ENCODE data around the gene RILPL2.

RILPL2 gene

GRCh38 chr12:123404581-123404980 is 31.9 kb downstream of the RILPL2 start:
- H3K4me3 ChIP-seq (ENCODE audit: extremely low read depth, insufficient read depth, low read length, poor library complexity, severe bottlenecking), result no peak overlapping the region
- H3K36me3 ChIP-seq (ENCODE audit: control insufficient read depth, insufficient read depth, low read length), result peaks cover 71% of the 10 kb centered on the region
- 100% methylated on average over 4 to 5 of the region's 9 CpGs for WGBS, 2 experiments (ENCODE audit: insufficient coverage in 2 of 2)

GRCh38 chr12:123401753-123402683 is 34.5 kb downstream of the RILPL2 start:
- Histone ChIP-seq H3K36me3 (ENCODE audit: control insufficient read depth, insufficient read depth, low read length) (peaks cover 90% of the 10 kb centered on the region), H3K4me1 (ENCODE audit: control insufficient read depth, insufficient read depth, low read length, poor library complexity, severe bottlenecking) (no peaks in the 10 kb centered on the region), H3K27ac (ENCODE audit: low read depth, low read length, severe bottlenecking) (no peak overlapping the region), H3K4me3 (ENCODE audit: extremely low read depth, insufficient read depth, low read length, poor library complexity, severe bottlenecking) (no peak overlapping the region), H3K9me3 (ENCODE audit: control insufficient read depth, low read length) (no peaks in the 10 kb centered on the region)
- WGBS, 2 experiments (ENCODE audit: insufficient coverage in 2 of 2), result 60 to 70% methylated on average over 11 to 12 of the region's 15 CpGs

More at GRCh38 chr12:123404581-123404980, 31.9 kb downstream of the RILPL2 start:
- no peaks in the 10 kb centered on the region for H3K9me3 ChIP-seq (ENCODE audit: control insufficient read depth, low read length)
- H3K27ac ChIP-seq (ENCODE audit: low read depth, low read length, severe bottlenecking), result no peak overlapping the region
- H3K4me1 ChIP-seq (ENCODE audit: control insufficient read depth, insufficient read depth, low read length, poor library complexity, severe bottlenecking), result no peaks in the 10 kb centered on the region

GRCh38 chr12:123399255-123399617 is 37.2 kb downstream of the RILPL2 start:
- H3K36me3 ChIP-seq (ENCODE audit: control insufficient read depth, insufficient read depth, low read length), result peaks cover 89% of the 10 kb centered on the region

GRCh38 chr12:123398550-123399254 is 37.8 kb downstream of the RILPL2 start:
- Histone ChIP-seq H3K4me3 (ENCODE audit: extremely low read depth, insufficient read depth, low read length, poor library complexity, severe bottlenecking) (no peak overlapping the region), H3K4me1 (ENCODE audit: control insufficient read depth, insufficient read depth, low read length, poor library complexity, severe bottlenecking) (no peaks in the 10 kb centered on the region), H3K36me3 (ENCODE audit: control insufficient read depth, insufficient read depth, low read length) (peaks cover 89% of the 10 kb centered on the region), H3K9me3 (ENCODE audit: control insufficient read depth, low read length) (no peaks in the 10 kb centered on the region), H3K27ac (ENCODE audit: low read depth, low read length, severe bottlenecking) (no peak overlapping the region)
- 94 to 95% methylated on average over 11 to 13 of the region's 14 CpGs for WGBS, 2 experiments (ENCODE audit: insufficient coverage in 2 of 2)

More at GRCh38 chr12:123399255-123399617, 37.2 kb downstream of the RILPL2 start:
- no peak overlapping the region for H3K4me3 ChIP-seq (ENCODE audit: extremely low read depth, insufficient read depth, low read length, poor library complexity, severe bottlenecking)
- no peaks in the 10 kb centered on the region for H3K4me1 ChIP-seq (ENCODE audit: control insufficient read depth, insufficient read depth, low read length, poor library complexity, severe bottlenecking)
- H3K9me3 ChIP-seq (ENCODE audit: control insufficient read depth, low read length), result no peaks in the 10 kb centered on the region
- no peak overlapping the region for H3K27ac ChIP-seq (ENCODE audit: low read depth, low read length, severe bottlenecking)
- WGBS, 2 experiments (ENCODE audit: insufficient coverage in 2 of 2), result 80 to 100% methylated on average over 1 to 4 of the region's 6 CpGs

GRCh38 chr12:123398177-123398549 is 38.3 kb downstream of the RILPL2 start:
- Histone ChIP-seq H3K36me3 (ENCODE audit: control insufficient read depth, insufficient read depth, low read length) (peaks cover 89% of the 10 kb centered on the region), H3K4me3 (ENCODE audit: extremely low read depth, insufficient read depth, low read length, poor library complexity, severe bottlenecking) (no peak overlapping the region), H3K27ac (ENCODE audit: low read depth, low read length, severe bottlenecking) (no peak overlapping the region), H3K9me3 (ENCODE audit: control insufficient read depth, low read length) (no peaks in the 10 kb centered on the region), H3K4me1 (ENCODE audit: control insufficient read depth, insufficient read depth, low read length, poor library complexity, severe bottlenecking) (no peaks in the 10 kb centered on the region)
- 90 to 100% methylated on average over 8 to 9 of the region's 10 CpGs for WGBS, 2 experiments (ENCODE audit: insufficient coverage in 2 of 2)

GRCh38 chr12:123397400-123397799 is 39.1 kb downstream of the RILPL2 start:
- H3K36me3 ChIP-seq (ENCODE audit: control insufficient read depth, insufficient read depth, low read length), result peaks cover 89% of the 10 kb centered on the region
- no peak overlapping the region for H3K27ac ChIP-seq (ENCODE audit: low read depth, low read length, severe bottlenecking)
- WGBS, 2 experiments (ENCODE audit: insufficient coverage in 2 of 2), result 95% methylated on average over 4 of the region's 6 CpGs; no CpG with 5 or more reads in 1 of the 2 experiments

GRCh38 chr12:123396954-123397353 is 39.5 kb downstream of the RILPL2 start:
- Histone ChIP-seq H3K9me3 (ENCODE audit: control insufficient read depth, low read length) (no peaks in the 10 kb centered on the region), H3K36me3 (ENCODE audit: control insufficient read depth, insufficient read depth, low read length) (peaks cover 89% of the 10 kb centered on the region), H3K4me1 (ENCODE audit: control insufficient read depth, insufficient read depth, low read length, poor library complexity, severe bottlenecking) (no peaks in the 10 kb centered on the region), H3K4me3 (ENCODE audit: extremely low read depth, insufficient read depth, low read length, poor library complexity, severe bottlenecking) (no peak overlapping the region), H3K27ac (ENCODE audit: low read depth, low read length, severe bottlenecking) (no peak overlapping the region)
- 95 to 100% methylated on average over 3 to 9 of the region's 9 CpGs for WGBS, 2 experiments (ENCODE audit: insufficient coverage in 2 of 2)

More at GRCh38 chr12:123397400-123397799, 39.1 kb downstream of the RILPL2 start:
- Histone ChIP-seq H3K4me1 (ENCODE audit: control insufficient read depth, insufficient read depth, low read length, poor library complexity, severe bottlenecking) (no peaks in the 10 kb centered on the region), H3K9me3 (ENCODE audit: control insufficient read depth, low read length) (no peaks in the 10 kb centered on the region), H3K4me3 (ENCODE audit: extremely low read depth, insufficient read depth, low read length, poor library complexity, severe bottlenecking) (no peak overlapping the region)

GRCh38 chr12:123396543-123396942 is 39.9 kb downstream of the RILPL2 start:
- no peak overlapping the region for H3K27ac ChIP-seq (ENCODE audit: low read depth, low read length, severe bottlenecking)
- peaks cover 90% of the 10 kb centered on the region for H3K36me3 ChIP-seq (ENCODE audit: control insufficient read depth, insufficient read depth, low read length)
- no peaks in the 10 kb centered on the region for H3K9me3 ChIP-seq (ENCODE audit: control insufficient read depth, low read length)
- WGBS, 2 experiments (ENCODE audit: insufficient coverage in 2 of 2), result 100% methylated on average over 2 of the region's 2 CpGs
- no peaks in the 10 kb centered on the region for H3K4me1 ChIP-seq (ENCODE audit: control insufficient read depth, insufficient read depth, low read length, poor library complexity, severe bottlenecking)
- H3K4me3 ChIP-seq (ENCODE audit: extremely low read depth, insufficient read depth, low read length, poor library complexity, severe bottlenecking), result no peak overlapping the region

- peaks cover 7% of the 10 kb centered on the region for H3K4me1 ChIP-seq (ENCODE audit: control insufficient read depth, insufficient read depth, low read length, poor library complexity, severe bottlenecking)
- 85 to 95% methylated on average over 4 to 5 of the region's 5 CpGs for WGBS, 2 experiments (ENCODE audit: insufficient coverage in 2 of 2)
- no peaks in the 10 kb centered on the region for H3K9me3 ChIP-seq (ENCODE audit: control insufficient read depth, low read length)
- H3K36me3 ChIP-seq (ENCODE audit: control insufficient read depth, insufficient read depth, low read length), result peaks cover 97% of the 10 kb centered on the region
- H3K4me3 ChIP-seq (ENCODE audit: extremely low read depth, insufficient read depth, low read length, poor library complexity, severe bottlenecking), result no peak overlapping the region
- H3K27ac ChIP-seq (ENCODE audit: low read depth, low read length, severe bottlenecking), result no peak overlapping the region
These were observed 41.2 kb downstream of the RILPL2 start for GRCh38 chr12:123395236-123395635.

GRCh38 chr12:123393747-123394146 is 42.7 kb downstream of the RILPL2 start:
- WGBS, 2 experiments (ENCODE audit: insufficient coverage in 2 of 2), result 90 to 100% methylated on average over 2 to 3 of the region's 4 CpGs
- H3K9me3 ChIP-seq (ENCODE audit: control insufficient read depth, low read length), result no peaks in the 10 kb centered on the region
- no peak overlapping the region for H3K4me3 ChIP-seq (ENCODE audit: extremely low read depth, insufficient read depth, low read length, poor library complexity, severe bottlenecking)

More at GRCh38 chr12:123393747-123394146, 42.7 kb downstream of the RILPL2 start:
- peaks cover 86% of the 10 kb centered on the region for H3K36me3 ChIP-seq (ENCODE audit: control insufficient read depth, insufficient read depth, low read length)
- H3K27ac ChIP-seq (ENCODE audit: low read depth, low read length, severe bottlenecking), result no peak overlapping the region
- peaks cover 10% of the 10 kb centered on the region for H3K4me1 ChIP-seq (ENCODE audit: control insufficient read depth, insufficient read depth, low read length, poor library complexity, severe bottlenecking)
